ENCODE measurements around the gene SLC39A2.

SLC39A2 gene

GRCh38 chr14:21029917-21030316, 30.8 kb downstream of the SLC39A2 start, which contains the start of gene TPPP2:
Gene TPPP2 (plus strand): TSS chr14:21030217. CDS start chr14:21030582, 365 bp downstream.
- H3K36me3 ChIP-seq (ENCODE audit: control insufficient read depth, insufficient read depth, low read length, severe bottlenecking): no peaks in the 10 kb centered on the region
- H3K27me3 ChIP-seq (replicated peaks; ENCODE audit: control insufficient read depth, insufficient read depth, low read length): peaks cover 34% of the 10 kb centered on the region
- H3K9me3 ChIP-seq (ENCODE audit: control insufficient read depth, low read length): no peaks in the 10 kb centered on the region
- no peak within 1 kb of the TSS for H3K9ac ChIP-seq (ENCODE audit: low read length)
- H3K4me3 ChIP-seq (ENCODE audit: low read length): no peak within 1 kb of the TSS
- no peak for DNase-seq (ENCODE audit: low read depth)
- no peaks in the 10 kb centered on the region for H3K4me1 ChIP-seq (ENCODE audit: control insufficient read depth, insufficient read depth, low read length)

- H3K36me3 ChIP-seq (ENCODE audit: control insufficient read depth, insufficient read depth, low read length, severe bottlenecking): no peaks in the 10 kb centered on the region
- no peak overlapping the region for H3K4me3 ChIP-seq (ENCODE audit: low read length)
- H3K9ac ChIP-seq (ENCODE audit: low read length): no peak overlapping the region
- H3K27me3 ChIP-seq (replicated peaks; ENCODE audit: control insufficient read depth, insufficient read depth, low read length): peaks cover 32% of the 10 kb centered on the region
- DNase-seq (ENCODE audit: low read depth): no peak
- no peaks in the 10 kb centered on the region for H3K9me3 ChIP-seq (ENCODE audit: control insufficient read depth, low read length)
- H3K4me1 ChIP-seq (ENCODE audit: control insufficient read depth, insufficient read depth, low read length): no peaks in the 10 kb centered on the region
Measured at GRCh38 chr14:21030531-21030930, 31.4 kb downstream of the SLC39A2 start.

DNA sequence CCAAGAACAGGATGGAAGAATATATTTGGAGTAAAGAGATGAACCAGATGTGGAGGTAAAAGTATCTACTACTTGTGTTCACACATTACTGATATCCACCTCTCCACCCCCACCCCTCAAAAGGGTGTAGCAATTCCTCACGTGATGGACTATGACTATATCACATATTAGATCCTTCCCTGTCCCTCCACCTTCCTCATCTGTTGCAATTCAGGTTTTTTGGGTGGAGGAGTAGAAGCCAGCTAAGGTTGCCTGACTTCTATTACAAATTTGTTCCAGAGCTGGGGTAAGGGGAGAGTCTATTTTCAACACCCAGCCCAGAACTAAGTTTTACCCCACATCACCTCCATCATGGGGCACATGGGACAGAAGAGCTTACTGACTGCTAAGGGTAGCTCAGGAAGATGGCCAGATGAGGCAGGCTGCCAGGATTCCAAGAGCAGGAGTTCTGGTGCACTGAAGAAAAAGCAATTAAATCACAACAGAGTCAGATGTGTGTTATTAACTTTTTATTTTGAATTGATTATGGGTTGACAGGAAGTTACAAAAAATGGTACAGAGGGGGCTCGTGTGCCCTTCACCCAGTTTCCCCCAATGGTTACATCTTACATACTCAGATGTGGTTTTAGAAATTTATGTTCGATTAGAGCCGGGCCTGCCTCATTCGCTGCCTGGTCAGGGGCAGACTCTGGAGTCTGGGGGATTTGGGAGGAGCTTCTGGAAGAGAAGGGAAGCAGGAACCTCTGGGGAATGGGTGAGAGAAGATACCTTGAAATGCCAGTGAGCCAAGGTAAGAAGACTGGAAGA, 33.4 kb downstream of the SLC39A2 start:
- Histone ChIP-seq H3K4me3 (ENCODE audit: low read length) (no peak overlapping the region), H3K36me3 (ENCODE audit: control insufficient read depth, insufficient read depth, low read length, severe bottlenecking) (no peaks in the 10 kb centered on the region), H3K9ac (ENCODE audit: low read length) (no peak overlapping the region), H3K9me3 (ENCODE audit: control insufficient read depth, low read length) (no peaks in the 10 kb centered on the region), H3K4me1 (ENCODE audit: control insufficient read depth, insufficient read depth, low read length) (no peaks in the 10 kb centered on the region), H3K27me3 (replicated peaks; ENCODE audit: control insufficient read depth, insufficient read depth, low read length) (peaks cover 29% of the 10 kb centered on the region)
- no peak for DNase-seq (ENCODE audit: low read depth)

GRCh38 chr14:21033133-21033698, 34.1 kb downstream of the SLC39A2 start:
- Histone ChIP-seq H3K9me3 (ENCODE audit: control insufficient read depth, low read length) (no peaks in the 10 kb centered on the region), H3K9ac (ENCODE audit: low read length) (no peak overlapping the region), H3K36me3 (ENCODE audit: control insufficient read depth, insufficient read depth, low read length, severe bottlenecking) (no peaks in the 10 kb centered on the region), H3K4me1 (ENCODE audit: control insufficient read depth, insufficient read depth, low read length) (no peaks in the 10 kb centered on the region), H3K27me3 (replicated peaks; ENCODE audit: control insufficient read depth, insufficient read depth, low read length) (peaks cover 29% of the 10 kb centered on the region), H3K4me3 (ENCODE audit: low read length) (no peak overlapping the region)
- no peak for DNase-seq (ENCODE audit: low read depth)

DNA sequence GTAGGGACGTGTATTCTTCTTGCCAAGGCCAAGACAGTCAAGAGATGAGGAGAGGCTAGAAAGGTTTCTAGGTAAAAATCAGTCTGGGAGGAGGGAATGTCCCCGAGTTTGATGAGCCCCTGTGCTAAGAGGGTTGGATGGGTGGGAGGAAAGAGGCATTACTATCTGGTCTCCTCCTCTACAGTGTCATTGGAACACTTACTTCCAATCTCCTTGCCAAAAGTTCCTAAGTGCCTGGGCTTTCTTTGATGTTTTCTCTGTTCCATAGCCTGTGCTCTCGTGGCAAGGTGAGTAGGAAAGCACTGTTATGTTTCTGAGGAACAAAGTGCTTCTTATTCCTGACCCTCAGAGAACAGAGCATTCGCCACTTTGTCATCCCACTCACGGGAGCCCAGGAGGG, 35.6 kb downstream of the SLC39A2 start, which contains the start of gene RNASE13:
Gene RNASE13 (minus strand): TSS at position 101 of the 400 bp plus-strand sequence. CDS start 519 bp downstream, outside the sequence.
- peaks cover 14% of the 10 kb centered on the region for H3K4me1 ChIP-seq (ENCODE audit: control insufficient read depth, insufficient read depth, low read length)
- no peak within 1 kb of the TSS for H3K4me3 ChIP-seq (ENCODE audit: low read length)
- H3K9ac ChIP-seq (ENCODE audit: low read length): no peak within 1 kb of the TSS
- H3K9me3 ChIP-seq (ENCODE audit: control insufficient read depth, low read length): no peaks in the 10 kb centered on the region
- no peak for DNase-seq (ENCODE audit: low read depth)
- peaks cover 28% of the 10 kb centered on the region for H3K27me3 ChIP-seq (replicated peaks; ENCODE audit: control insufficient read depth, insufficient read depth, low read length)
- no peaks in the 10 kb centered on the region for H3K36me3 ChIP-seq (ENCODE audit: control insufficient read depth, insufficient read depth, low read length, severe bottlenecking)

- H3K4me1 ChIP-seq (ENCODE audit: control insufficient read depth, insufficient read depth, low read length): peaks cover 25% of the 10 kb centered on the region
- H3K9ac ChIP-seq (ENCODE audit: low read length): no peak overlapping the region
- no peak for DNase-seq (ENCODE audit: low read depth)
- no peaks in the 10 kb centered on the region for H3K36me3 ChIP-seq (ENCODE audit: control insufficient read depth, insufficient read depth, low read length, severe bottlenecking)
- no peak overlapping the region for H3K4me3 ChIP-seq (ENCODE audit: low read length)
- peaks cover 23% of the 10 kb centered on the region for H3K27me3 ChIP-seq (replicated peaks; ENCODE audit: control insufficient read depth, insufficient read depth, low read length)
- no peaks in the 10 kb centered on the region for H3K9me3 ChIP-seq (ENCODE audit: control insufficient read depth, low read length)
Measured at GRCh38 chr14:21036751-21037150, 37.7 kb downstream of the SLC39A2 start.

GRCh38 chr14:21037156-21037555, 38.1 kb downstream of the SLC39A2 start:
- H3K4me1 ChIP-seq (ENCODE audit: control insufficient read depth, insufficient read depth, low read length): peaks cover 26% of the 10 kb centered on the region
- H3K36me3 ChIP-seq (ENCODE audit: control insufficient read depth, insufficient read depth, low read length, severe bottlenecking): no peaks in the 10 kb centered on the region
- peaks cover 19% of the 10 kb centered on the region for H3K27me3 ChIP-seq (replicated peaks; ENCODE audit: control insufficient read depth, insufficient read depth, low read length)
- no peak for DNase-seq (ENCODE audit: low read depth)
- no peak overlapping the region for H3K9ac ChIP-seq (ENCODE audit: low read length)
- no peaks in the 10 kb centered on the region for H3K9me3 ChIP-seq (ENCODE audit: control insufficient read depth, low read length)
- no peak overlapping the region for H3K4me3 ChIP-seq (ENCODE audit: low read length)

DNA sequence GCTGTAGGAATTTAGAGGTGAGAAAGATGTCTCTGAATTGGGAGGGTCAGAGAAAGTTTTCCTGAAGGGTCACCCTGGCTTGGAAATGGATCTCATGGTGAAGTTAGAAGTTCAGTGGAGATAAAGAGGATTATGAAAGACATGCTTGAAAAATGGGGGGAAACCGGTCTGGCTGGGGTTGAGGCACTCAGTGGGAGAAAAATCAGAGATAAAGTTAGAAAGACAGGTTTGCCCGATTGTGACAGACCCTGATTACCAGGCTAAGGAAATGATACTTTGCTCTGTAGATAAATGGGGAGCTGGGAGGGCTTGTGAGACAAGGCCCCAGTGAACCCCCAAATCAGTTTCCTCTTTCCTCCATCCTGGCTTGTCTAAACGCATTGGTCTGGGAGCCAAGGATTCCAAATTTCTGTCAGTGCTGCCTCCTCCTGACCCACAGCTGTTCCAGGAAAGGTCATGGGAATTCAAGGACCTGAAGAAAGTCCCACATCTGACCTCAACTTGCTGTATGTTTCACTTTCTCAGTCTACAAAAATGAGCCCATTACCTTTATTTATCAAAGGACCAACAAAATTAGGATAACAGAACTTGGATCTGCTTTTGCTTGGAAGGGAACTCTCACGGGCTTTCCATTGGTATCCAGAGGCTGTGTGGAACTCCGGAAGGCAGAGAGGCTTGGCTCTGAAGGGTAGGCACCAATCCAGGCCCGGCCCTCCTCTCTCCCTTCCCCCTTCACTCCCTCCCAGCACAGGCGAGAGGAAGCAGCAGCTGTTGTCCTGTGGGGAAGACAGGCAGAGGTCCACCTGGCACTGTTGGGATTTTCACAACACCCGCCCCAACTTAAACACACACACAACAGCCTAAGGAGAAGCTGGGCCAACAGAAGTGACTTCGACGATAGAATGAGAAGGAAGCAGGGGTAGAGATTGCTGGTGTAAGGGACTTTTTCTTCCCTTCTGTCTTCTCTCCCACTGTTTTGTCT, 39.6 kb downstream of the SLC39A2 start:
- Histone ChIP-seq H3K9me3 (ENCODE audit: control insufficient read depth, low read length) (no peaks in the 10 kb centered on the region), H3K9ac (ENCODE audit: low read length) (peak overlapping the region; percentile 50), H3K4me3 (ENCODE audit: low read length) (no peak overlapping the region), H3K27me3 (replicated peaks; ENCODE audit: control insufficient read depth, insufficient read depth, low read length) (peaks cover 10% of the 10 kb centered on the region), H3K36me3 (ENCODE audit: control insufficient read depth, insufficient read depth, low read length, severe bottlenecking) (no peaks in the 10 kb centered on the region), H3K4me1 (ENCODE audit: control insufficient read depth, insufficient read depth, low read length) (peaks cover 39% of the 10 kb centered on the region)
- no peak for DNase-seq (ENCODE audit: low read depth)

GRCh38 chr14:21039585-21040369, 40.7 kb downstream of the SLC39A2 start:
- Histone ChIP-seq H3K36me3 (ENCODE audit: control insufficient read depth, insufficient read depth, low read length, severe bottlenecking) (no peaks in the 10 kb centered on the region), H3K4me1 (ENCODE audit: control insufficient read depth, insufficient read depth, low read length) (peaks cover 48% of the 10 kb centered on the region), H3K27me3 (replicated peaks; ENCODE audit: control insufficient read depth, insufficient read depth, low read length) (no peaks in the 10 kb centered on the region), H3K4me3 (ENCODE audit: low read length) (no peak overlapping the region), H3K9me3 (ENCODE audit: control insufficient read depth, low read length) (no peaks in the 10 kb centered on the region), H3K9ac (ENCODE audit: low read length) (peak overlapping the region; percentile 50)
- DNase-seq (ENCODE audit: low read depth): peak; percentile 88

DNA sequence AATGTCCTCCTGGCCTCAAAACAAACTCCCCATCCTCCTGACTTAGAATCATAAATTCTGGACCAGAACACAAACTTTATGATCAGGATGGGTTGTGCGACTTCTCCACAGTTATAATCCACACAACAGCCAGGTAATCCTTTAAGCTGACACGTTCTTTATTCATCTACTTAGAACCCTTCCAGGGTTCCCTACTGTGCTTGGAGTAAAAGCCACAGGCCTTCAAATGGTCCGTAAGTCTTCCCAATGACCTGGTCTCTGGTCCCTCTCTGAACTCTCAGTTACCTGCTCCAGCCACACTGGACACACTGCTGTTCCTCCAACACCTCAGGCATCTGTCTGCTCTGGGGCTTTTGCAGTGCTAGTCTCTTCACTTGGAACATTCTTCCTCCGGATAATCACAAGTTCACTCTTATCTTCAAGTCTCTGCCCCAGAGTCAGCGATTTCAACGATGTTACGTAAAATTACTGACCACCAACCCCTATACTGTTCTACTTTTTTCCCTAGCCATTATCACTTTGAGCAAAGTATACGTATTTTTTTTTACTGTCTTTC, 41.4 kb downstream of the SLC39A2 start:
- DNase-seq (ENCODE audit: low read depth): no peak
- no peaks in the 10 kb centered on the region for H3K27me3 ChIP-seq (replicated peaks; ENCODE audit: control insufficient read depth, insufficient read depth, low read length)
- H3K9ac ChIP-seq (ENCODE audit: low read length): peak overlapping the region; percentile 50
- H3K4me1 ChIP-seq (ENCODE audit: control insufficient read depth, insufficient read depth, low read length): peaks cover 50% of the 10 kb centered on the region
- H3K4me3 ChIP-seq (ENCODE audit: low read length): no peak overlapping the region
- no peaks in the 10 kb centered on the region for H3K9me3 ChIP-seq (ENCODE audit: control insufficient read depth, low read length)
- no peaks in the 10 kb centered on the region for H3K36me3 ChIP-seq (ENCODE audit: control insufficient read depth, insufficient read depth, low read length, severe bottlenecking)

Measured in adipocyte (in vitro differentiated cells).